AG04449 (cell line): ENCODE data around the gene RNASEH2B.
A peak's percentile ranks its signal among the peaks of the same experiment; 100 is the strongest.

Experiments used
- CTCF ChIA-PET: fragments of 350-600 bp; formaldehyde crosslinking; extraction: SDS; loops from one replicate; lab custom pipeline; 2021; ENCODE audit warnings: antibody characterized with exemption; lab: Yijun Ruan, JAX
- POLR2A ChIA-PET: fragments of 400-600, 350-600 bp; formaldehyde crosslinking; extraction: SDS; loops from one replicate; lab custom pipeline; 2020; ENCODE audit warnings: antibody characterized with exemption, inconsistent platforms; lab: Yijun Ruan, JAX
- DNase-seq: peaks from one replicate; pipeline ENCODE4 v3.0.0-alpha.2; 2010; ENCODE audit warnings: low read depth, low spot score
- H3K4me3 ChIP-seq: 2 replicates; pipeline ENCODE4 v1.5.1; 2011; ENCODE audit warnings: low read depth, mild to moderate bottlenecking, control low read depth, low read length
- CTCF ChIP-seq: IDR thresholded peaks from one replicate; pipeline ENCODE4 v1.5.1; 2011; ENCODE audit warnings: mild to moderate bottlenecking, moderate library complexity, low read length, control low read depth, inconsistent platforms; ENCODE audit not compliant: insufficient read depth; ENCODE audit errors: missing control alignments

Gene RNASEH2B

DNA sequence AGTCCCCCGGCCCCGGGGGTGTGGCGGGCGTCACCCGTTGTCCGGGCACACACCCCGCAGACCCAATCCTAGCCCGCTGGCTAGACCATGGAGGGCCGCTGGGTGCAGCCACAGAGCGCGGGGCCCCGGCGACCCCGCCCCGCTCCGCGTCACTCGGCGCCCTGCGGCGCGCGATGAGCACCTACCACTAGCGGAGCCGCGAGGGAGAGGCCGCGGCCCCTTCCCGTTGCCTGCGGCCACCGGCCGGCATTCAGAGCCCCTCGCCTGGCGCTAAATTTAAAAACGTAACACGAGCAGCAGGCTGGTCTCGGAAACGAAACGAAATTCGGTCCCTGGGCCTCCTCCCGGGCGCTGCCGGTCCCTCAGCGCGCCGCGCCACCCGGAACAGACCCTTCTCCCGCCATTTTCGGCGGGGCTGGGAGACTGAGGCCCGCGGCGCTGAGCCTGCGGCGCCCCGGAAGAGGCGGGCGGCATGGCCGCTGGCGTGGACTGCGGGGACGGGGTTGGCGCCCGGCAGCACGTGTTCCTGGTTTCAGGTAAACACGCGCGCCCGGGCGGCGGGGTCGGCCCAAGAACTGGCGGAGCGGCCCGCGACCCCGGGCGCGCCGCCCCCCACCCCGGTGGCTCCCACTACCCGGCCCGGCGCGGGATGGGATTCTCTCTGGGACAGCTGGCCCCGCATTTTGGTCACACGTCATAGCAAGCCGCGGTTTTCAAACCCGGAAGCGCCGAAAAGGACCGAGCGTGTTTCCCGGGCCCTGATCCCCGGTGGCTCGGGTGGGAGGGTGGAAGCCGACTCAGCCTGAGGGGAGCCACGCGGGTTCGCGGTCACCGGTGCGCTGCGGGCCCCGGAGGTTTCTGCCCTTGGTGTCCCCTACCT, at the start of gene RNASEH2B:
RNASEH2B (plus strand) TSS at position 187 of the 880 bp plus-strand sequence; CDS start at position 473, 286 bp downstream.
- peak within 1 kb of the TSS; percentile 70 for H3K4me3 ChIP-seq
- POLR2A ChIA-PET: interaction anchor here (0.7 kb wide), 1 partner anchor 16 kb away, joined by 3 read pairs; no protein-coding TSS in a partner anchor
- TF ChIP-seq CTCF: no peak
- DNase-seq: no peak
- CTCF ChIA-PET: interaction anchor here (1.0 to 5.7 kb wide), 8 partner anchors 11 to 933 kb away, joined by 3 to 52 read pairs (median 4); no protein-coding TSS in a partner anchor

DNA sequence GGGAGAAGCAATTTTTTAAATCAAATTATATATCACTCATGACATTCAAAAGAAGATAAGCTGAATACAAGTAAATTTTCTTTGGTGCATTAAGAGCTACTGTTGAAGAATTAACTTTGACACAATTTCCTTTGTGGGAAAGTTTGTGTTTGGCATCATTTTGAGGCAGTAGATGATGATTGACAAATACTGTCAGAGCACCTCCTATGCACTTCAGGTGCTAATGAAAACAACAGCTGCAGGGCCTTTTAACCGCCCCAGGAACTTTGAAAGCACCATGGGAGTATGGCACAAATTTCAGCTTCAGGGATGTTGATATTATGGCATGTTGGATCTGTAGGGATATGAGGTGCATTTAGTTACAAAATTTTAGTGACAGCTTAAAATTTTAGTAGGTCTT, 45.1 kb upstream of the RNASEH2B start:
- H3K4me3 ChIP-seq: no peak overlapping the region
- DNase-seq: no peak
- ChIA-PET POLR2A (no interaction called here), CTCF (interaction anchor here (1.4 kb wide), 1 partner anchor 16 kb away, joined by 3 read pairs; no protein-coding TSS in a partner anchor)
- no peak for TF ChIP-seq CTCF

DNA sequence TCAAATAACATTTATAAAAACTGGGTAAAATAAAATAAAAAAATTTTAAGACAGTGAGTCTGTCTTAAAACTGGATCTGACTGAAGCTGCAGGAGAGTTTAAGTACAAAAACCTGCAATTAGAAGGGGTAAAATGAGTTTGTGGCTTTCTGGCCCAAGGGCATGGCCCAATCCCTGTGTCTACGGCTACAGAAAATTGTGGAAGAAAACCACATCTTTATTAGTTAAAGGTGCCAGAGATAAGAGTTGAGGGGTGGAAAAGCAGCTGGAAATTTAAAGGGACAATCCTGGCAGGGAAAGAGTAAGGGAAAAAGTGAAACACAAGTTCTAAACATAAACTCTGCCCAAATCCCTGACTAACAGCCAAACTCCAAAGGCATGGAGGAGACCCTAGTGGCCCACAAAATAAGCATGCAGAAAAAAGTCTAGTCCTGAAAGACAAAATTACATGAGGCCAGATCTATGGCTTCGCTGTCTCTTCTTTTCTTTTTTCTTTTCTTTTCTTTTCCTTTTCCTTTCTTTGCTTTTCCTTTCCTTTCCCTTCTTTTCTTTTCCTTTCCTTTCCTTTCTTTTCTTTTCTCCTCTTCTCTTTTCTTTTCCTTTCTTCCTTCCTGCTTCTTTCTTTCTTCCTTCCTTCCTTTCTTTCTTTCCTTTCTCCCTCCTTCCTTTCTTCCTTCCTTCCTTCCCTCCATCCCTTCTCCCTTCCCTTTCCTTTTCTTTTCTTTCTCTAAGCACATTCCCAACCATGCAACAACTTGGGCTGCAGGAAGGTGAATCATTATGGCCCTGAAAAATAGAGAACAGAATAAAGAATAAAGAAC, 42.6 kb upstream of the RNASEH2B start:
- TF ChIP-seq CTCF: no peak
- CTCF ChIA-PET: no interaction called here
- DNase-seq: no peak
- POLR2A ChIA-PET: no interaction called here
- H3K4me3 ChIP-seq: no peak overlapping the region

DNA sequence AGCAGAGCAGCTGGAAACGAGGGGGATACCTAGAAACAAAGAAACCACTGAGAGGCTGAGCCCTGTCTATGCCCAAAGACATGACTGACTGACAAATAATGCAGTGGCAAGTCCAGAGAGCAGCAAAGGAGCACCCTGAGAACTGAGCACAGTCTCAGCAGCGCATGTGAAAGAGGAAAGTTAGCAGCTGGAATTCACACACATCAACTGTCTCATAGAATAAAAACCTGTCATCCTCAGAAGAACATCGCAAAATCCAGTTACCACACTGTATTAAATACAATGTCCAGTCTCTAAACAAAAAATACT, 42.0 kb upstream of the RNASEH2B start:
- no peak for DNase-seq
- POLR2A ChIA-PET: no interaction called here

GRCh38 chr13:50871405-50871804, 38.2 kb upstream of the RNASEH2B start:
- CTCF ChIA-PET: no interaction called here
- H3K4me3 ChIP-seq: no peak overlapping the region
- TF ChIP-seq CTCF: no peak
- POLR2A ChIA-PET: no interaction called here
- no peak for DNase-seq

More for the DNA sequence above, 42.0 kb upstream of the RNASEH2B start:
- TF ChIP-seq CTCF: no peak
- no peak overlapping the region for H3K4me3 ChIP-seq
- CTCF ChIA-PET: no interaction called here

DNA sequence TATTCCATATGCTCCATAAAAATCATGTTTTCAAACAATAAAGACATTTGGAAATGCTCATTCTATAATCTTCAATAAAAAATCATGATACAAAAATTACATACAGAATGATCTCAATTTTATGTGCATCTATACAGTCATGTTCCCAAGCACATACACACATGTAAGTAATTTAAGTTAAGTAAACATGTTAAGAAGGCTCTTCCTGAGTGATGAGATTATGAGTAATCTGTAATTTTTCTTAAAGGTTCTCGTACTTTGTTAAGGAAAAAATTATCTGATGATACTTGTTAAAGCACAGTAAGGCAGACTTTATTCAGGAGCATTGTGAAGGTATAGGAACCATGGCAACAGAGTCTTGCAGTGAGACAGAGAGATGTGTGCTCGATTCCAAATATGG, 36.1 kb upstream of the RNASEH2B start:
- no peak overlapping the region for H3K4me3 ChIP-seq
- CTCF ChIA-PET: no interaction called here
- TF ChIP-seq CTCF: no peak
- no peak for DNase-seq
- POLR2A ChIA-PET: no interaction called here
